Measurements from ENCODE around the gene DSCAML1. TPM values are rescaled to one million over a fixed set of nuclear protein-coding genes. Genes with fewer than 3 reads are reported as not detected.

Gene DSCAML1
- total and polyA plus RNA-seq, 10 of the 15 experiments (the other 5 are each of a cell fraction or from before 2014, with no cell fraction given): 0.03 to 0.18 (median 0.06) TPM; not detected in 1

- TF ChIP-seq, protein P1, sequence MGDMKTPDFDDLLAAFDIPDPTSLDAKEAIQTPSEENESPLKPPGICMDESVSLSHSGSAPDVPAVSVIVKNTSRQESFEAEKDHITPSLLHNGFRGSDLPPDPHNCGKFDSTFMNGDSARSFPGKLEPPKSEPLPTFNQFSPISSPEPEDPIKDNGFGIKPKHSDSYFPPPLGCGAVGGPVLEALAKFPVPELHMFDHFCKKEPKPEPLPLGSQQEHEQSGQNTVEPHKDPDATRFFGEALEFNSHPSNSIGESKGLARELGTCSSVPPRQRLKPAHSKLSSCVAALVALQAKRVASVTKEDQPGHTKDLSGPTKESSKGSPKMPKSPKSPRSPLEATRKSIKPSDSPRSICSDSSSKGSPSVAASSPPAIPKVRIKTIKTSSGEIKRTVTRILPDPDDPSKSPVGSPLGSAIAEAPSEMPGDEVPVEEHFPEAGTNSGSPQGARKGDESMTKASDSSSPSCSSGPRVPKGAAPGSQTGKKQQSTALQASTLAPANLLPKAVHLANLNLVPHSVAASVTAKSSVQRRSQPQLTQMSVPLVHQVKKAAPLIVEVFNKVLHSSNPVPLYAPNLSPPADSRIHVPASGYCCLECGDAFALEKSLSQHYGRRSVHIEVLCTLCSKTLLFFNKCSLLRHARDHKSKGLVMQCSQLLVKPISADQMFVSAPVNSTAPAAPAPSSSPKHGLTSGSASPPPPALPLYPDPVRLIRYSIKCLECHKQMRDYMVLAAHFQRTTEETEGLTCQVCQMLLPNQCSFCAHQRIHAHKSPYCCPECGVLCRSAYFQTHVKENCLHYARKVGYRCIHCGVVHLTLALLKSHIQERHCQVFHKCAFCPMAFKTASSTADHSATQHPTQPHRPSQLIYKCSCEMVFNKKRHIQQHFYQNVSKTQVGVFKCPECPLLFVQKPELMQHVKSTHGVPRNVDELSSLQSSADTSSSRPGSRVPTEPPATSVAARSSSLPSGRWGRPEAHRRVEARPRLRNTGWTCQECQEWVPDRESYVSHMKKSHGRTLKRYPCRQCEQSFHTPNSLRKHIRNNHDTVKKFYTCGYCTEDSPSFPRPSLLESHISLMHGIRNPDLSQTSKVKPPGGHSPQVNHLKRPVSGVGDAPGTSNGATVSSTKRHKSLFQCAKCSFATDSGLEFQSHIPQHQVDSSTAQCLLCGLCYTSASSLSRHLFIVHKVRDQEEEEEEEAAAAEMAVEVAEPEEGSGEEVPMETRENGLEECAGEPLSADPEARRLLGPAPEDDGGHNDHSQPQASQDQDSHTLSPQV (IDR thresholded peaks at IDR 0.05): peak; percentile 45; the same call in 1 of the 2 replicates
- TF ChIP-seq MEF2B (IDR thresholded peaks at IDR 0.05; ENCODE audit: partially characterized antibody, poor library complexity, severe bottlenecking) (peak; percentile 80), MEF2A (IDR thresholded peaks at IDR 0.05; ENCODE audit: insufficient read depth, low read depth, low read length) (0 out of 2 replicates have a peak, but pooled peaks have one; percentile 30), TCF12 (IDR thresholded peaks at IDR 0.05; ENCODE audit: low read depth, low read length) (no peak), PAX5 (IDR thresholded peaks at IDR 0.05; ENCODE audit: borderline replicate concordance, low read depth, low read length) (peak; percentile 70; the same call in 1 of the 2 replicates), GATAD2B (conservative IDR thresholded peaks at IDR 0.05; ENCODE audit: low read depth) (peak; percentile 54; the same call in 1 of the 2 replicates), RUNX3 (IDR thresholded peaks at IDR 0.05; ENCODE audit: low read length) (peak; percentile 78), BCL11A (IDR thresholded peaks at IDR 0.05; ENCODE audit: low read depth, low read length) (peak; percentile 66; the same call in 1 of the 2 replicates), REST (IDR thresholded peaks at IDR 0.05; ENCODE audit: low read depth, low read length) (no peak), FOXM1 (IDR thresholded peaks at IDR 0.05; ENCODE audit: low read depth, low read length) (peak; percentile 60; the same call in 1 of the 2 replicates), SPI1 (IDR thresholded peaks at IDR 0.05; ENCODE audit: borderline replicate concordance, insufficient read depth, low read depth, low read length) (peak; percentile 93), SMARCA5 (IDR thresholded peaks at IDR 0.05) (peak; percentile 97), NR2F1 (conservative IDR thresholded peaks at IDR 0.05) (peak; percentile 86), E2F8 (IDR thresholded peaks at IDR 0.05; ENCODE audit: low read depth, partially characterized antibody) (no peak), SP1 (IDR thresholded peaks at IDR 0.05; ENCODE audit: low read depth, low read length) (peak; percentile 53), SRF (IDR thresholded peaks at IDR 0.05; ENCODE audit: low read depth in 2 of 2, low read length in 2 of 2) (peak in 1 of 2 experiments; percentile 24; a peak in 1 of 4 replicates), POLR2AphosphoS5 (IDR thresholded peaks at IDR 0.05; ENCODE audit: low read length) (peak; percentile 80; the same call in 1 of the 2 replicates), HDAC2 (IDR thresholded peaks at IDR 0.05) (no peak)
- TF ChIP-seq, protein P2, sequence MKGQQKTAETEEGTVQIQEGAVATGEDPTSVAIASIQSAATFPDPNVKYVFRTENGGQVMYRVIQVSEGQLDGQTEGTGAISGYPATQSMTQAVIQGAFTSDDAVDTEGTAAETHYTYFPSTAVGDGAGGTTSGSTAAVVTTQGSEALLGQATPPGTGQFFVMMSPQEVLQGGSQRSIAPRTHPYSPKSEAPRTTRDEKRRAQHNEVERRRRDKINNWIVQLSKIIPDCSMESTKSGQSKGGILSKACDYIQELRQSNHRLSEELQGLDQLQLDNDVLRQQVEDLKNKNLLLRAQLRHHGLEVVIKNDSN (IDR thresholded peaks at IDR 0.05; ENCODE audit: borderline replicate concordance, extremely low read length, insufficient read depth, low read depth, low read length): no peak
Measured at GRCh38 chr11:117815262-117815803, 18.3 kb upstream of the DSCAML1 start (continued).

Measured in GM12878 (cell line).